H1 (cell line): ENCODE data around the gene OBSL1. TPM values are rescaled to one million over a fixed set of nuclear protein-coding genes. Genes with fewer than 3 reads are reported as not detected.

Source experiments
- CTCF ChIA-PET: fragments of 300-600 bp; sonication (Branson Sonifier 250); formaldehyde crosslinking; loops from one replicate; lab custom pipeline; 2021; ENCODE audit not compliant: partially characterized antibody; lab: Charles Lee
- POLR2A ChIA-PET: fragments of 300-600 bp; sonication (Branson Sonifier 250); formaldehyde crosslinking; loops from one replicate; lab custom pipeline; 2021; ENCODE audit warnings: inconsistent platforms; ENCODE audit not compliant: partially characterized antibody; lab: Charles Lee
- DNase-seq, 2 experiments: peaks; one replicate each; pipeline versions ENCODE4 v3.0.0 to v3.0.0-alpha.2; 2010 to 2022; ENCODE audit warnings: low spot score in 2 of 2, low read depth in 1 of 2, mixed read lengths in 1 of 2
- FAIRE-seq: peaks from 2 replicates; lab custom pipeline; 2011; peaks lifted over from hg19 to GRCh38; lab: Jason Lieb, UNC
- H2AFZ ChIP-seq: 2 replicates; pipeline ENCODE4 v1.8.1; 2012; ENCODE audit warnings: low read length, inconsistent platforms
- H2AK5ac ChIP-seq: 2 replicates; pipeline ENCODE4 v1.6.1; 2013; ENCODE audit warnings: low read depth, low read length
- H2BK120ac ChIP-seq: replicated peaks from 2 replicates; pipeline ENCODE3; 2013; ENCODE audit warnings: low read depth, low read length, inconsistent platforms
- H2BK12ac ChIP-seq: 2 replicates; pipeline ENCODE4 v1.6.1; 2013; ENCODE audit warnings: low read depth, low read length
- H2BK15ac ChIP-seq: 2 replicates; pipeline ENCODE4 v1.6.1; 2013; ENCODE audit warnings: low read length
- H2BK20ac ChIP-seq: 2 replicates; pipeline ENCODE4 v1.6.1; 2013; ENCODE audit warnings: low read length
- H2BK5ac ChIP-seq: 2 replicates; pipeline ENCODE4 v1.6.1; 2013; ENCODE audit warnings: low read depth, low read length
- H3K14ac ChIP-seq: 2 replicates; pipeline ENCODE4 v1.6.1; 2013; ENCODE audit warnings: inconsistent platforms; ENCODE audit not compliant: insufficient read length
- H3K18ac ChIP-seq: 2 replicates; pipeline ENCODE4 v1.6.1; 2013; ENCODE audit warnings: low read length; ENCODE audit errors: extremely low read depth
- H3K23ac ChIP-seq: 2 replicates; pipeline ENCODE4 v1.6.1; 2013; ENCODE audit warnings: inconsistent platforms; ENCODE audit not compliant: insufficient read length
- H3K23me2 ChIP-seq: 2 replicates; pipeline ENCODE4 v1.6.1; 2013; ENCODE audit warnings: low read depth, low read length
- H3K27ac ChIP-seq: 2 replicates; pipeline ENCODE4 v1.6.1; 2011; ENCODE audit warnings: low read depth, low read length, inconsistent platforms
- H3K27me3 ChIP-seq, 4 experiments: replicated peaks in 1 of 4; 1 replicate in 1 of 4; 2 replicates in 3 of 4; pipeline versions ENCODE4 v1.6.1 to v1.8.1; 2011 to 2013; ENCODE audit warnings: low read length in 3 of 4, mild to moderate bottlenecking in 3 of 4, inconsistent platforms in 2 of 4, mixed read lengths in 2 of 4, moderate library complexity in 1 of 4; ENCODE audit not compliant: control insufficient read depth in 3 of 4, insufficient read depth in 3 of 4; ENCODE audit errors: extremely low read depth in 1 of 4
- H3K36me3 ChIP-seq, 4 experiments: 2 replicates each; pipeline versions ENCODE4 v1.6.1 to v1.8.1; 2011 to 2013; ENCODE audit warnings: mild to moderate bottlenecking in 4 of 4, low read length in 3 of 4, moderate library complexity in 2 of 4, control low read depth in 1 of 4, inconsistent platforms in 1 of 4; ENCODE audit not compliant: insufficient read depth in 4 of 4, control insufficient read depth in 2 of 4
- H3K4ac ChIP-seq: replicated peaks from 2 replicates; pipeline ENCODE3; 2013; ENCODE audit warnings: low read length, low read depth, mixed read lengths, inconsistent platforms; ENCODE audit not compliant: insufficient read length
- H3K4me1 ChIP-seq, 4 experiments: replicated peaks in 1 of 4; 1 replicate in 1 of 4; 2 replicates in 3 of 4; pipeline versions ENCODE4 v1.6.1 to v1.8.1; 2011 to 2013; ENCODE audit warnings: low read length in 3 of 4, inconsistent platforms in 2 of 4, mixed read lengths in 1 of 4; ENCODE audit not compliant: insufficient read depth in 4 of 4, control insufficient read depth in 3 of 4
- H3K4me2 ChIP-seq, 2 experiments: 2 replicates each; pipeline versions ENCODE4 v1.6.1 to v1.8.1; 2011 to 2013; ENCODE audit warnings: low read depth in 2 of 2, low read length in 2 of 2, control low read depth in 1 of 2, inconsistent platforms in 1 of 2, mild to moderate bottlenecking in 1 of 2; ENCODE audit not compliant: insufficient read depth in 1 of 2
- H3K4me3 ChIP-seq, 4 experiments: fragments of 200-600, 300-600 bp in 1 of 4; sonication (generic), shearing (Covaris generic), sonication (Bioruptor Twin) in 1 of 4; 2 replicates each; pipeline versions ENCODE4 v1.5.1 to v1.8.1; 2011 to 2016; ENCODE audit warnings: low read length in 4 of 4, low read depth in 3 of 4, control low read depth in 2 of 4, inconsistent platforms in 2 of 4, mild to moderate bottlenecking in 2 of 4, mixed read lengths in 1 of 4, moderate library complexity in 1 of 4; ENCODE audit not compliant: insufficient read depth in 2 of 4; ENCODE audit errors: extremely low read depth in 1 of 4
- H3K56ac ChIP-seq: replicated peaks from 2 replicates; pipeline ENCODE3; 2013; ENCODE audit warnings: low read depth, mild to moderate bottlenecking, mixed read lengths, low read length, inconsistent platforms; ENCODE audit not compliant: insufficient read length
- H3K79me1 ChIP-seq: 2 replicates; pipeline ENCODE4 v1.6.1; 2013; ENCODE audit warnings: low read depth, low read length, control low read depth
- H3K79me2 ChIP-seq, 2 experiments: 2 replicates each; pipeline versions ENCODE4 v1.6.1 to v1.8.1; 2012 to 2013; ENCODE audit warnings: low read length in 2 of 2, mild to moderate bottlenecking in 2 of 2, inconsistent platforms in 1 of 2; ENCODE audit not compliant: insufficient read depth in 2 of 2, control insufficient read depth in 1 of 2
- H3K9ac ChIP-seq, 4 experiments: replicated peaks in 1 of 4; 1 replicate in 1 of 4; 2 replicates in 3 of 4; pipeline versions ENCODE4 v1.6.1 to v1.8.1; 2011 to 2013; ENCODE audit warnings: low read depth in 3 of 4, low read length in 3 of 4, control low read depth in 2 of 4, mild to moderate bottlenecking in 2 of 4, moderate library complexity in 2 of 4, inconsistent platforms in 1 of 4; ENCODE audit errors: extremely low read depth in 1 of 4
- H3K9me3 ChIP-seq, 2 experiments: 2 replicates each; pipeline versions ENCODE4 v1.6.1 to v1.8.1; 2012 to 2013; ENCODE audit warnings: mild to moderate bottlenecking in 2 of 2, moderate library complexity in 2 of 2, control low read depth in 1 of 2, inconsistent platforms in 1 of 2, low read depth in 1 of 2, low read length in 1 of 2, mixed read lengths in 1 of 2; ENCODE audit not compliant: insufficient read depth in 2 of 2
- H4K20me1 ChIP-seq, 2 experiments: replicated peaks in 1 of 2; 2 replicates each; pipeline versions ENCODE3 to v1.8.1; 2011 to 2013; ENCODE audit warnings: inconsistent platforms in 2 of 2, low read length in 2 of 2, mild to moderate bottlenecking in 1 of 2; ENCODE audit not compliant: insufficient read depth in 2 of 2, control insufficient read depth in 1 of 2
- H4K5ac ChIP-seq: 2 replicates; pipeline ENCODE4 v1.6.1; 2013; ENCODE audit warnings: low read length, low read depth, mixed read lengths, inconsistent platforms; ENCODE audit not compliant: insufficient read length
- H4K8ac ChIP-seq: 2 replicates; pipeline ENCODE4 v1.8.0; 2013; ENCODE audit warnings: mild to moderate bottlenecking, moderate library complexity, low read length, inconsistent platforms; ENCODE audit not compliant: insufficient read depth; ENCODE audit errors: extremely low read depth
- H4K91ac ChIP-seq: replicated peaks from 2 replicates; pipeline ENCODE3; 2013; ENCODE audit warnings: low read length, mixed read lengths, inconsistent platforms; ENCODE audit not compliant: insufficient read length
- CHD1 ChIP-seq: IDR thresholded peaks from 2 replicates; pipeline ENCODE4 v1.6.1; 2012; ENCODE audit warnings: low read depth, low read length, improper control_type of control experiment
- CREB1 ChIP-seq: IDR thresholded peaks from 2 replicates; pipeline ENCODE4 v1.6.1; 2012; ENCODE audit warnings: inconsistent platforms
- CTBP2 ChIP-seq: IDR thresholded peaks from 2 replicates; pipeline ENCODE4 v1.7.0; 2011; ENCODE audit warnings: borderline replicate concordance, mild to moderate bottlenecking, moderate library complexity, mixed read lengths, low read length; ENCODE audit not compliant: insufficient read depth, insufficient read length
- CTCF ChIP-seq, 3 experiments: IDR thresholded peaks; 1 replicate in 2 of 3; 2 replicates in 1 of 3; pipeline versions ENCODE4 v1.5.1 to v1.6.1; 2011; ENCODE audit warnings: low read length in 3 of 3, mild to moderate bottlenecking in 3 of 3, inconsistent platforms in 2 of 3, low read depth in 1 of 3, moderate library complexity in 1 of 3; ENCODE audit not compliant: insufficient read depth in 1 of 3; ENCODE audit errors: control extremely low read depth in 1 of 3
- JUN ChIP-seq: IDR thresholded peaks from 2 replicates; pipeline ENCODE4 v1.6.1; 2011; ENCODE audit warnings: low read depth, mild to moderate bottlenecking, improper control_type of control experiment, low read length
- KDM1A ChIP-seq: fragments of 200-600, 300-600 bp; sonication (generic); IDR thresholded peaks from 2 replicates; pipeline ENCODE4 v1.7.1; 2016; ENCODE audit warnings: mild to moderate bottlenecking, low read length, borderline replicate concordance
- RAD21 ChIP-seq, 2 experiments: IDR thresholded peaks in 1 of 2; conservative IDR thresholded peaks in 1 of 2; 2 replicates each; pipeline ENCODE4 v1.6.1; 2011; ENCODE audit warnings: low read depth in 2 of 2, low read length in 2 of 2, improper control_type of control experiment in 1 of 2, inconsistent platforms in 1 of 2, mild to moderate bottlenecking in 1 of 2, moderate library complexity in 1 of 2
- RBBP5 ChIP-seq: IDR thresholded peaks from 2 replicates; pipeline ENCODE4 v1.7.1; 2012; ENCODE audit warnings: low read depth, mild to moderate bottlenecking, inconsistent platforms, low read length, moderate library complexity, borderline replicate concordance
- SIX5 ChIP-seq: IDR thresholded peaks from 2 replicates; pipeline ENCODE4 v1.6.1; 2011; ENCODE audit warnings: mild to moderate bottlenecking, low read depth, low read length
- TAF7 ChIP-seq: optimal IDR thresholded peaks from 2 replicates; pipeline ENCODE3; 2011; ENCODE audit warnings: low read depth, mild to moderate bottlenecking, inconsistent platforms, low read length, moderate library complexity, borderline replicate concordance
- TBP ChIP-seq: IDR thresholded peaks from 2 replicates; pipeline ENCODE4 v1.6.1; 2011; ENCODE audit warnings: low read depth, low read length, improper control_type of control experiment
- WGBS, 2 experiments: shearing (Covaris generic) in 1 of 2; methylation state at CpG; one replicate each; pipeline versions ENCODE4 v1.1.6 to v1.1.7; 2013 to 2015; ENCODE audit warnings: low lambda C conversion rate in 2 of 2, mixed read lengths in 2 of 2, inconsistent platforms in 1 of 2, low coverage in 1 of 2, missing lambda C conversion rate in 1 of 2; ENCODE audit not compliant: insufficient replicate concordance in 2 of 2, insufficient coverage in 1 of 2, insufficient read length in 1 of 2; ENCODE audit errors: extremely low coverage in 1 of 2, missing lambda C conversion rate in 1 of 2; 5-methylcytosine and 5-hydroxymethylcytosine counted together
- polyA plus RNA-seq, 7 experiments: library from polyadenylated mRNA; depleted of rRNA in 3 of 7; stranded (reverse) in 5 of 7; unstranded in 2 of 7; fragments of >200 nt in 5 of 7; fragments of 200-250 nt in 2 of 7; gene quantifications; 1 replicate in 5 of 7; 2 replicates in 1 of 7; 4 replicates in 1 of 7; pipeline versions ENCODE4 v1.2.1 to v1.2.3, GENCODE V29; 2011 to 2013; ENCODE audit warnings: missing spikeins in 2 of 7, mixed read lengths in 2 of 7
- total RNA-seq: library from RNA; stranded (reverse); fragmentation: NEBNext Ultra II Directional; extraction: Animal tissue kit (Norgen Biotek cat#: 25700); gene quantifications from 2 replicates; pipeline ENCODE4 v1.2.1, GENCODE V29; 2021

OBSL1 gene
- total and polyA plus RNA-seq, 2 of the 8 experiments (the other 6 are each of a cell fraction or from before 2014, with no cell fraction given), result 116 to 127 TPM

- POLR2A ChIA-PET, result interaction anchor here (1.8 to 13.4 kb wide), 4 partner anchors 12 to 84 kb away, joined by 3 to 127 read pairs (median 8); partner anchors contain the start of genes INHA and OBSL1
- H2BK12ac ChIP-seq, result no peak overlapping the region
- no peak overlapping the region for H3K4me3 ChIP-seq
- no peak overlapping the region for H3K27ac ChIP-seq
- H3K9ac ChIP-seq, result no peak overlapping the region
- no peak overlapping the region for H2BK20ac ChIP-seq
- no peak overlapping the region for H2BK15ac ChIP-seq
- CTCF ChIA-PET, result interaction anchor here (0.6 to 14.4 kb wide), 6 partner anchors 8 to 295 kb away, joined by 3 to 143 read pairs (median 4); no protein-coding TSS in a partner anchor
- H3K9me3 ChIP-seq, result no peaks in the 10 kb centered on the region
- FAIRE-seq, result no peak
- 63% methylated on average over 4 of the region's 4 CpGs; no CpG with 5 or more reads in 1 of the 2 experiments for WGBS, 2 experiments
- H3K4me1 ChIP-seq, result peaks cover 0 to 4% (median 2%) of the 10 kb centered on the region in 4 experiments; a peak in 2 of 7 replicates
- H4K8ac ChIP-seq, result no peak overlapping the region
- H3K23ac ChIP-seq, result no peak overlapping the region
- H3K27me3 ChIP-seq, result no peaks in the 10 kb centered on the region; a peak in 1 of 7 replicates
- no peak overlapping the region for H3K4ac ChIP-seq
- no peaks in the 10 kb centered on the region for H4K20me1 ChIP-seq
- DNase-seq, result no peak
- H4K5ac ChIP-seq, result no peak overlapping the region
- no peaks in the 10 kb centered on the region; the same call in 1 of the 2 replicates for H3K79me1 ChIP-seq
- no peak overlapping the region for H3K18ac ChIP-seq
- H3K14ac ChIP-seq, result no peak overlapping the region
- no peak overlapping the region for H3K56ac ChIP-seq
- no peaks in the 10 kb centered on the region for H3K23me2 ChIP-seq
- H3K4me2 ChIP-seq, result no peak overlapping the region
- H4K91ac ChIP-seq, result no peak overlapping the region
- H2AFZ ChIP-seq, result no peak overlapping the region
- no peaks in the 10 kb centered on the region for H3K79me2 ChIP-seq
- H3K36me3 ChIP-seq, result no peaks in the 10 kb centered on the region
- no peak overlapping the region for H2BK120ac ChIP-seq
- H2AK5ac ChIP-seq, result no peak overlapping the region
- H2BK5ac ChIP-seq, result no peak overlapping the region
- TF ChIP-seq CTCF (IDR thresholded peaks at IDR 0.05; ENCODE audit: control extremely low read depth in 1 of 3, insufficient read depth in 1 of 3, low read depth in 1 of 3, low read length in 3 of 3) (no peak), KDM1A (no peak), TBP (no peak), CTBP2 (no peak), RAD21 (IDR thresholded peaks at IDR 0.05 in 1 of 2, conservative IDR thresholded peaks at IDR 0.05 in 1 of 2; ENCODE audit: low read depth in 2 of 2, low read length in 2 of 2) (no peak), CREB1 (no peak), TAF7 (no peak), CHD1 (no peak), RBBP5 (no peak), JUN (no peak), SIX5 (no peak)
These were observed 19.8 kb upstream of the OBSL1 start for GRCh38 chr2:219591091-219591490.
